Measurements from ENCODE around the gene ADAM8.
"Not testable (repeated sequence)": the region's sequence is repeated elsewhere in the genome, so short reads cannot be mapped to it uniquely, and the experiment has no call there.

ADAM8 gene

DNA sequence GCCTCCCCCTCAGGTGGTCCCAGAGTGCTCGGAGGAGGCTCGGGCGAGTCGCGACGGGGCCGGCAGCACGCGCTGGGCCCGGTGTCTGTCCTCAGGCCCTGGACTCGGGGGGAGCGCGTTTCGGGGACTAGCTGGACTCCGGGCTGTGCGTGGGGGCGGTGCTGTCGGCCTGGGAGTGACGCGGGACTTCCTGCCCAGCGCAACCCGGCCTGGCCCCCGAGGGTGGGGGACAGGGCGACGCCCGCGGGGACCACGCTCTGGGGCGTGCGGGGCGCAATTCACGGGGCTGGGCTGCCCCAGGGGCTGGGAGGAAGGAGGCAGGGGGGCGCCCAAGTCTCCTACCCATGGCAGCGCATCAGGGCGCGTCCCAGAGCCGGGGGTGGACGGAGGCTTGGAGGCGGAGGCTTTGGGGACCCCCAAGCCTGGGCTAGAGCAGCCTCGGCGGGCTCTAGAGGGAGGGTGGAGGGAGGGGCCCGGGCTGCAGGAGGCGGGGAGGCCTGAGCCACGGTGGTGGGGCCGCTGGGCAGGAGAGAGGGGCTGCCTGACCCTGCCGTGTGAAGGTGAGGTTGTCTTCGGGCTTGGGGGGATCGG, 41.3 kb downstream of the ADAM8 start:
- DNase-seq (ENCODE audit: extremely low read depth in 1 of 2, low read depth in 1 of 2), result no peak

DNA sequence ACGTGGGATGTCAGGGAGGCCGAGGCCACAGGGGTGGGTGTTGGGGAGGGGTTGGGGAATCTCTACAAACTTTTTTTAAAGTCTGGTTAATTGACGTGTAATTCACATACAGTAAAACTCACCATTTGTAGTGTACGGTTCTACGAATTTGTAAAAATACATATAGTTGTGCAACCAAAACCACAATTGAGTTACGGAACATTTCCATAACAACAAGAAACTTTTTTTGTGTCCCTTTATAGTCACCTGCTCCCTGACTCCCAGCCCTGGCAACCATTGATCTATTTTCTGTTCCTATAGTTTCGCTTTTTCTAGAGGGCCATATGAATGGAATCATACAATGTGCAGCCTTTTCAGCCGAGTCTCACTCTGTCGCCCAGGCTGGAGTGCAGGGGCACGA, 41.9 kb downstream of the ADAM8 start:
- not testable (repeated sequence) for DNase-seq (ENCODE audit: extremely low read depth in 1 of 2, low read depth in 1 of 2)

- DNase-seq (ENCODE audit: extremely low read depth in 1 of 2, low read depth in 1 of 2), result no peak
Observed at GRCh38 chr10:133231946-133232574, 44.6 kb downstream of the ADAM8 start.

GRCh38 chr10:133231244-133231945, 45.3 kb downstream of the ADAM8 start:
- DNase-seq (ENCODE audit: extremely low read depth in 1 of 2, low read depth in 1 of 2), result no peak

DNA sequence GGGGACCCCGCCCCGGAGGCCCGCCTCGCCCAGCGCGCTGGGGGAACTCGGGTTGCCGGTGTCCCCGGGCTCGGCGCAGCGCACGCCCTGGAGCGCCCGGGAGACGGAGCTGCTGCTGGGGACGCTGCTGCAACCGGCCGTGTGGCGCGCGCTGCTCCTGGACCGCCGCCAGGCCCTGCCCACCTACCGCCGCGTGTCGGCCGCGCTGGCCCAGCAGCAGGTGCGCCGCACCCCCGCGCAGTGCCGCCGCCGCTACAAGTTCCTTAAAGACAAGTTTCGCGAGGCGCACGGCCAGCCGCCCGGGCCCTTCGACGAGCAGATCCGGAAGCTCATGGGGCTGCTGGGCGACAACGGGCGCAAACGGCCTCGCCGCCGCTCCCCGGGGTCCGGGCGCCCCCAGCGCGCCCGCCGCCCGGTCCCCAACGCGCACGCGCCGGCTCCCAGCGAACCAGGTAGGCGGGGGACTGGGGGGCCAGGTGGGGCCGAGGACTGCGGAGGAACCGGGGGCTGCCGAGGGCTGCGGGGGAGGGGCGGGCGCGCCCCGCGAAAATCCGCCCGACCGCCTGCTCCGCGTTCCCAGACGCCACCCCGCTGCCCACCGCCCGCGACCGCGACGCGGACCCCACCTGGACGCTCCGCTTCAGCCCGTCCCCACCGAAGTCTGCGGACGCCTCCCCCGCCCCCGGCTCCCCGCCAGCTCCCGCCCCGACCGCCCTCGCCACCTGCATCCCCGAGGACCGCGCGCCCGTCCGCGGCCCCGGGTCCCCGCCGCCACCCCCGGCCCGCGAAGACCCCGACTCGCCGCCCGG, 46.1 kb downstream of the ADAM8 start:
- DNase-seq (ENCODE audit: extremely low read depth in 1 of 2, low read depth in 1 of 2), result no peak

DNA sequence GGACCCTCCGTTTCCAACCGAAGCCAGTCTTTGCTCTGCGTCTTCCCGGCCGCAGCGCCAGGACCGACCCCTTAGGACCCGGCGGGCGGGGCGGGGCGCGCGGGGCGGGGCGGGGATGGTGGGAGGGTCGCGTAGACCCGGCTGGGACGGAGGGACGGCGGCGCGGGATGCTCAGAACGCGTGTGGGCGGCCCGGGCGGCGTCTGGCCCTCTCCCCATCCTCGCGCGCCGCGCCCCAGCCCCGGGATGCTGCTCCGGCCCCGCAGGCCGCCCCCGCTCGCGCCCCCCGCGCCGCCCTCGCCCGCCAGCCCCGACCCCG, 46.7 kb downstream of the ADAM8 start, which contains the start of gene UTF1:
Gene UTF1 (plus strand): TSS at position 174 of the 318 bp plus-strand sequence. CDS start 72 bp downstream, at position 246.
- DNase-seq (ENCODE audit: extremely low read depth in 1 of 2, low read depth in 1 of 2), result no peak

DNA sequence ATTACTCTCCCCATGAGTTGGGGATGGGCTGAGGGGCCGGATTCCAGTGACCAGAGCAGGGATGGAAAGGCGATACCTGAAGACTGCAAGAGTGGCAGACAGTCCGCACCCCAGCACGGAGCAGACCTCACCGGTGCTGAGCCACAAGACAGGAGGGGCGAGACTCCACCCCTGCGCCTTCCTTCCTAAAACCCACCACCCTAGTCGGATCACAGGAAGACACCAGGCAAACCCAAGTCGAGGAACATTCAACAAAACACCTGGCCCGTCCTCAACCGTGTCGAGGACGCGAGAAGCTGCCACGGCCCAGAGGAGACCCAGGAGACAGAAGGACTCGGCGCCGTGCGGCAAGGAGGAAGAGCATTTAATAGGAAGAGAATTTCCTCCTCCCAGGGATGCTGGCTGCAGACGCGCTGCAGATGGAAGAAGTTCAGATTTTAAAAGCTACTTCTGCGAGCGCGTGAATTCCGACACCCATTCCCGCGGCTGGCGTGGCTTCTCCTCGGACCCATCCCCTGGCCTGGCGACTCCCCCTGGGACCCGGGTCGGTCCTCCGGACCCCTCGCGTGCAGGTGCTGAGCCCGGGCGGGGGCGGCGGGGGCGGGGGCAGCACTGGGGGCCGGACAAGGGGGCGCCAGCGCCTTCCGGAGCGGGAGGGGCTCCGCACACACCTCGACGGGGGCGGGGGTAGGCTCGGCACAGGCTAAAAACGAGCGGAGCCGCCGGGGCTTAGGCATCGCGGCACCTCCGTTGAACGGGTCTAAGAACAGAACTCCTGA, 47.2 kb downstream of the ADAM8 start:
- no peak for DNase-seq (ENCODE audit: extremely low read depth in 1 of 2, low read depth in 1 of 2)

- no peak for DNase-seq (ENCODE audit: extremely low read depth in 1 of 2, low read depth in 1 of 2)
Observed at GRCh38 chr10:133227256-133227655, 49.4 kb downstream of the ADAM8 start.

DNA sequence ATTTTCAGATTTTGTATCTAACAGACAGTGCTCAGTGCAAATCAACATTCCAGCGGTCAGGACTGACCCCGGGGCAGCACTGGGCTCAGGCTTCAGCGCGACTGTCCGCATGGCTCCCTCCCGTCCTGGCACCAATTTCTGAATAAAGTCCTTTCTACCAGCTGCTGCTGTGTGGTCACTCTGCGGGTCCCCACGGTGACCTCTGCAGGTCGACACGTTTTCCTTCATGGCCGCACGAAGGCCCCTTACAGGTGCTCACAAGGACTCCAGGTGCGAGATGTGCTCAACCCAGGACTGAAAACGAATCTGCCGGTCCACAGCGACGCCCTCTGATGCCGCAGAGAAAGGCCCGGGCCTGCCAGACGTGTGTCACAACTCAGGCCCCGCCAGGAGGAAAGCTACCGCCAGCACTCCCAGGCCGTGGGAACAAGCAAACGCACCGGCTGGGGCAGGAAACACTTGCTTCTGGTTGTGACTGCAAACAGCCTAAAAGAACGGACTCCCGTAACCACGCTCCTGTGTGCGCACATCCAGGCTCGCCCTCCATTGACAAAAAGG, 50.3 kb downstream of the ADAM8 start:
- DNase-seq (ENCODE audit: extremely low read depth in 1 of 2, low read depth in 1 of 2), result no peak

- peak in 1 of 2 donors; percentile 16 for DNase-seq (ENCODE audit: extremely low read depth in 1 of 2, low read depth in 1 of 2)
Observed at GRCh38 chr10:133225707-133226191, 50.9 kb downstream of the ADAM8 start.

DNA sequence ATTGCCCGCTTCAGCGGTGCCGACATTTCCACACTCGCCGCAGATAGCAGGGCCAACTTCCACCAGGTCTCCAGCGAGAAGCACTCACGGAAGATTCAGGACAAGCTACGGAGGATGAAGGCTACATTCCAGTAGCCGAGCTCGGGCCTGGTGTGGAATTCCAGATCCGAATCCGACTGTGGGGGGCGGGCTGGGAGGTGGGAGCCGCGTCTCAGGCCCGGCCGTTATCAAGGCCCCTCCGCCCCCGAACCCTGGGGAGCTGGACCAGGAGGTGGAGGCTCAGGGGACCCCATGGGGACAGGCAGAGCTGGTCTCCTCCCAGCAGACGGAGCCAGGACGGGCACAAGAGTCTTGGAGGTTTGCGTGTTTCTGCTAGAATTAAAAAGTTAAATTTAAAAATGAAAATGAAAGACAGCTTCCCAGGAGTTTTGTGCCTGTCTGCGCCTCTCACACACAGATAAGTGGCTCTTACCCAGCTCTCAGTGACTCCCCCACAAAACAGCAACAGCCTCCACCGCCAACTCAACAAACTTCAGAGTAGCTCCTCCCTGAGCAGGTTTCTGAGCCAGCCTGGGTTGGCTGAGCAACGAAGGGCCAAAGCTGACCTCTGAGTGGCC, 51.8 kb downstream of the ADAM8 start:
- no peak for DNase-seq (ENCODE audit: extremely low read depth in 1 of 2, low read depth in 1 of 2)

GRCh38 chr10:133224076-133224475, 52.6 kb downstream of the ADAM8 start:
- DNase-seq (ENCODE audit: extremely low read depth in 1 of 2, low read depth in 1 of 2), result no peak

GRCh38 chr10:133221756-133222155, 54.9 kb downstream of the ADAM8 start:
- DNase-seq (ENCODE audit: extremely low read depth in 1 of 2, low read depth in 1 of 2), result not testable (repeated sequence)

DNA sequence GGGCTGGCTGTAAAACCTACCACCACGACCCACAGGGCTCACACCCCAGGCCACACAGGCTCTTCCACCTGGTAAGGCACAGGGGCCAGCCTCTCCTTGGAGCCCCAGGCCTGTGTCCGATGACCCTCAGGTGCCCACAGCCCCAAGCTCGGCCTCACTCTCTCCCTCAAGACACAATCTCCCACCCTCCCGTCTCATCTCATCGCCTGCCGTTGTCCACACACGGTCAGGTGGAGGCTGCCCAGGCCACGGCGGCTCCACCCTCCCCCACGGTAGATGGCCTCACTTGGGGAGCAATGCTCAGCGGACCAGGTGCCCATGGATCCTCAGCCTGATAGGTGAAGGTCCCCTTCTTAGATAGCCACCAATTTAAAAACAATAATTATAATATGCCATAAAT, 55.3 kb downstream of the ADAM8 start:
- DNase-seq (ENCODE audit: extremely low read depth in 1 of 2, low read depth in 1 of 2), result no peak

DNA sequence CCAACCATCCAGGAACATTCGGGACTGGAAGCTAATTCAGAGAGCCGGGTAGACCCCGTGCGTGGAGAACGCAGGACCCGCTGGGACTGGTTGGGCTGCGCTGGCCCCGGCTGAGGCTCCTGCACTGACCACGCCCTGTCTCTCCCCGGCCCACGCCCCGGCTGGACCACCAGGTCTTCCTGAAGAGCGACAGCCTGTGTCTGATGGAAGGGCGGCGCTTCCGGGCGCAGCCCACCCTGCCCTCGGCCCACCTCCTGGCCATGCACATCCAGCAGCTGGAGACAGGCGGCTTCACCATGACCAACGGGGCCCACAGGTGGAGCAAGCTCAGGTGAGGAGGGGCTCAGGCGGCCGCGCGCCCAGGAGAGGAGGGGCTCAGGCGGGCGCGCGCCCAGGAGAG, 56.9 kb downstream of the ADAM8 start:
- no peak for DNase-seq (ENCODE audit: extremely low read depth in 1 of 2, low read depth in 1 of 2)

DNA sequence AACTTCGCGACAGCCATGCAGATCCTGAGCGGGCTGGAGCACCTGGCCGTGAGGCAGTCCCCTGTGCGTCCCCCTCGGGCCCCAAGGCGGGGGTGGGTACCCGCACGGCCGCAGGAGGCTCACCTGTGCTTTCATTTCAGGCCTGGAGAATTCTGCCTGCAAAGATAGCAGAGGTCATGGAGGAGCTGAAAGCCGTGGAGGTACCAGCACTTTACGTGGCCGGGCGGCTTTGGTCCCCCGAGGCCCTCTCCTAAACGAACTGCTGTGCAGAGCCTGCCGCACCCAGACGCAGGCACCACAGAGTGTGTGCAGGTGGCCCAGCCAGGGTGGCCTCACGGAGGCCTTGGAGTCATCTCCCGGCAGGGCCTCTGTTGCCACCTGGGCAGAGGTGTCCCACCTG, 57.8 kb downstream of the ADAM8 start:
- DNase-seq (ENCODE audit: extremely low read depth in 1 of 2, low read depth in 1 of 2), result no peak

GRCh38 chr10:133217800-133218589, 58.7 kb downstream of the ADAM8 start:
- no peak for DNase-seq (ENCODE audit: extremely low read depth in 1 of 2, low read depth in 1 of 2)

- no peak for DNase-seq (ENCODE audit: extremely low read depth in 1 of 2, low read depth in 1 of 2)
Observed at GRCh38 chr10:133216776-133217175, 59.9 kb downstream of the ADAM8 start.

- no peak for DNase-seq (ENCODE audit: extremely low read depth in 1 of 2, low read depth in 1 of 2)
Observed at GRCh38 chr10:133215586-133215985, 61.1 kb downstream of the ADAM8 start.

Measured in stimulated activated CD8-positive, alpha-beta memory T cell treated with anti-CD3 and anti-CD28 coated beads, Interleukin-7, amount 100 ng/mL, for 48 hours (primary cell).